ENCODE measurements around the gene CD37.

DNA sequence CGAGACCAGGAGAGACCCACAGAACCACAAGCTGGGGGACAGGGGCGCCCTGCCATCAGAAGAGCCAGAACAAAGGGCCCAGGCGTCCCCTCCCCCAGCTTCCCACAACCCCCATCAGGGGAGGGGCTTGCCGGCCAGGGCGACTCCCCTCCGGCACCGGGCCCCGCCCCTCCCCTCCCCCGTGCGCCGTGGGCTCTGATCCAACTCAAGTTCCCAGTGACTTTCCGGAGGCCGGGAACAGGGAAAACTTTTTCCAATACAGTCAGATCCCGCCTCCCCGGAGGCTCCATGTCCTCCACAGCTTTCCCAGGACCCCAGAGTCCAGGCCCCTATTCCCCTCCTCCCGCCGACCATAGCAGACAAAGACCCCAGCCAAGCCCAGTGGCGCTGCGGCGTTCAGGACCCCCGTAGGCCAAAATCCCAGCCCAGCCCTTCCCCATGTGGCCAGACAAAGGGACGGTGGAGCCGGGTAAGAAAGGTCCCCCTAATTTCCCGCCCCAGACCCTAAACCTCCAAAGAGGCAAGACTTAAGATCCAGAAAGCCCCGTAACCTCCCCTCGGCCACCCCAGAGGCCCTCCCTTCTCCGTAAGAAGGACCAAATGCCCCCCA, 26.3 kb downstream of the CD37 start:
- TF ChIP-seq, protein P1, sequence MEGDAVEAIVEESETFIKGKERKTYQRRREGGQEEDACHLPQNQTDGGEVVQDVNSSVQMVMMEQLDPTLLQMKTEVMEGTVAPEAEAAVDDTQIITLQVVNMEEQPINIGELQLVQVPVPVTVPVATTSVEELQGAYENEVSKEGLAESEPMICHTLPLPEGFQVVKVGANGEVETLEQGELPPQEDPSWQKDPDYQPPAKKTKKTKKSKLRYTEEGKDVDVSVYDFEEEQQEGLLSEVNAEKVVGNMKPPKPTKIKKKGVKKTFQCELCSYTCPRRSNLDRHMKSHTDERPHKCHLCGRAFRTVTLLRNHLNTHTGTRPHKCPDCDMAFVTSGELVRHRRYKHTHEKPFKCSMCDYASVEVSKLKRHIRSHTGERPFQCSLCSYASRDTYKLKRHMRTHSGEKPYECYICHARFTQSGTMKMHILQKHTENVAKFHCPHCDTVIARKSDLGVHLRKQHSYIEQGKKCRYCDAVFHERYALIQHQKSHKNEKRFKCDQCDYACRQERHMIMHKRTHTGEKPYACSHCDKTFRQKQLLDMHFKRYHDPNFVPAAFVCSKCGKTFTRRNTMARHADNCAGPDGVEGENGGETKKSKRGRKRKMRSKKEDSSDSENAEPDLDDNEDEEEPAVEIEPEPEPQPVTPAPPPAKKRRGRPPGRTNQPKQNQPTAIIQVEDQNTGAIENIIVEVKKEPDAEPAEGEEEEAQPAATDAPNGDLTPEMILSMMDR (conservative IDR thresholded peaks at IDR 0.05; ENCODE audit: low read depth, low read length), result no peak
- no peak for TF ChIP-seq EZH2phosphoT487 (IDR thresholded peaks at IDR 0.05; ENCODE audit: borderline replicate concordance, low read length)

Data from PC-3 (cell line).